GM04503 (cell line): ENCODE data around the gene ARF1.

Experiments
- DNase-seq: peaks from one replicate; pipeline ENCODE4 v3.0.0-alpha.2; 2012; ENCODE audit warnings: low read depth

The ARF1 gene

GRCh38 chr1:228071839-228072657 is 10.5 kb upstream of the ARF1 start:
- DNase-seq, result no peak

- DNase-seq, result no peak
These were observed 9.9 kb upstream of the ARF1 start for GRCh38 chr1:228072658-228073043.

GRCh38 chr1:228073061-228073856 is 9.2 kb upstream of the ARF1 start:
- DNase-seq, result no peak

GRCh38 chr1:228073857-228074545 is 8.5 kb upstream of the ARF1 start:
- DNase-seq, result no peak

GRCh38 chr1:228074954-228075730 is 7.4 kb upstream of the ARF1 start:
- no peak for DNase-seq

GRCh38 chr1:228075801-228076271 is 6.7 kb upstream of the ARF1 start:
- no peak for DNase-seq

GRCh38 chr1:228076796-228077430 is 5.6 kb upstream of the ARF1 start:
- DNase-seq, result no peak

- no peak for DNase-seq
These were observed 4.8 kb upstream of the ARF1 start for GRCh38 chr1:228077565-228078330.

GRCh38 chr1:228079013-228079412 is 3.5 kb upstream of the ARF1 start:
- no peak for DNase-seq

GRCh38 chr1:228079601-228080263 is 2.8 kb upstream of the ARF1 start:
- no peak for DNase-seq

- DNase-seq, result no peak
These were observed 1.4 kb upstream of the ARF1 start for GRCh38 chr1:228081144-228081543.

GRCh38 chr1:228081578-228082213 is 812 bp upstream of the ARF1 start:
- DNase-seq, result no peak

- no peak for DNase-seq
These were observed 686 bp downstream of the ARF1 start for GRCh38 chr1:228082918-228083870.

- no peak for DNase-seq
These were observed 1.4 kb downstream of the ARF1 start for GRCh38 chr1:228083871-228084278.

- DNase-seq, result peak; percentile 64
These were observed 1.8 kb downstream of the ARF1 start for GRCh38 chr1:228084325-228084724.

- DNase-seq, result no peak
These were observed 2.3 kb downstream of the ARF1 start for GRCh38 chr1:228084797-228085196.

GRCh38 chr1:228085287-228085951 is 2.9 kb downstream of the ARF1 start:
- DNase-seq, result peak; percentile 72

GRCh38 chr1:228087771-228088251 is 5.3 kb downstream of the ARF1 start:
- peak; percentile 72 for DNase-seq
